Keratinocyte (primary cell): ENCODE measurements around the gene LMNA.

Experiments
- EZH2 ChIP-seq: IDR thresholded peaks from one replicate; pipeline ENCODE4 v1.6.1; 2012; ENCODE audit warnings: inconsistent platforms, mild to moderate bottlenecking, low read length, moderate library complexity
- TF ChIP-seq, protein P1 (sequence below), 3 experiments: IDR thresholded peaks in 1 of 3; conservative IDR thresholded peaks in 1 of 3; optimal IDR thresholded peaks in 1 of 3; 2 replicates in 2 of 3; 3 replicates in 1 of 3; pipeline versions ENCODE3 to v1.5.1; 2011; ENCODE audit warnings: low read length in 3 of 3, mild to moderate bottlenecking in 3 of 3, moderate library complexity in 2 of 3, control low read depth in 1 of 3, inconsistent platforms in 1 of 3; ENCODE audit not compliant: insufficient read depth in 2 of 3; ENCODE audit errors: extremely low read depth in 1 of 3

DNA sequence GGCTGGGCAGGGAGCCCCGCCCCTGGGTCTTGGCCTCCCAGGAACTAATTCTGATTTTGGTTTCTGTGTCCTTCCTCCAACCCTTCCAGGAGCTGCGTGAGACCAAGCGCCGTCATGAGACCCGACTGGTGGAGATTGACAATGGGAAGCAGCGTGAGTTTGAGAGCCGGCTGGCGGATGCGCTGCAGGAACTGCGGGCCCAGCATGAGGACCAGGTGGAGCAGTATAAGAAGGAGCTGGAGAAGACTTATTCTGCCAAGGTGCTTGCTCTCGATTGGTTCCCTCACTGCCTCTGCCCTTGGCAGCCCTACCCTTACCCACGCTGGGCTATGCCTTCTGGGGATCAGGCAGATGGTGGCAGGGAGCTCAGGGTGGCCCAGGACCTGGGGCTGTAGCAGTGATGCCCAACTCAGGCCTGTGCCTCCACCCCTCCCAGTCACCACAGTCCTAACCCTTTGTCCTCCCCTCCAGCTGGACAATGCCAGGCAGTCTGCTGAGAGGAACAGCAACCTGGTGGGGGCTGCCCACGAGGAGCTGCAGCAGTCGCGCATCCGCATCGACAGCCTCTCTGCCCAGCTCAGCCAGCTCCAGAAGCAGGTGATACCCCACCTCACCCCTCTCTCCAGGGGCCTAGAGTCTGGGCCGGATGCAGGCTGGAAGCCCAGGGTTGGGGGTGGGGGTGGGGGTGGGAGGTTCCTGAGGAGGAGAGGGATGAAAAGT is 20.4 kb downstream of the LMNA start:
- TF ChIP-seq, protein P1, sequence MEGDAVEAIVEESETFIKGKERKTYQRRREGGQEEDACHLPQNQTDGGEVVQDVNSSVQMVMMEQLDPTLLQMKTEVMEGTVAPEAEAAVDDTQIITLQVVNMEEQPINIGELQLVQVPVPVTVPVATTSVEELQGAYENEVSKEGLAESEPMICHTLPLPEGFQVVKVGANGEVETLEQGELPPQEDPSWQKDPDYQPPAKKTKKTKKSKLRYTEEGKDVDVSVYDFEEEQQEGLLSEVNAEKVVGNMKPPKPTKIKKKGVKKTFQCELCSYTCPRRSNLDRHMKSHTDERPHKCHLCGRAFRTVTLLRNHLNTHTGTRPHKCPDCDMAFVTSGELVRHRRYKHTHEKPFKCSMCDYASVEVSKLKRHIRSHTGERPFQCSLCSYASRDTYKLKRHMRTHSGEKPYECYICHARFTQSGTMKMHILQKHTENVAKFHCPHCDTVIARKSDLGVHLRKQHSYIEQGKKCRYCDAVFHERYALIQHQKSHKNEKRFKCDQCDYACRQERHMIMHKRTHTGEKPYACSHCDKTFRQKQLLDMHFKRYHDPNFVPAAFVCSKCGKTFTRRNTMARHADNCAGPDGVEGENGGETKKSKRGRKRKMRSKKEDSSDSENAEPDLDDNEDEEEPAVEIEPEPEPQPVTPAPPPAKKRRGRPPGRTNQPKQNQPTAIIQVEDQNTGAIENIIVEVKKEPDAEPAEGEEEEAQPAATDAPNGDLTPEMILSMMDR (optimal IDR thresholded peaks at IDR 0.05 in 1 of 3, IDR thresholded peaks at IDR 0.05 in 1 of 3, conservative IDR thresholded peaks at IDR 0.05 in 1 of 3; ENCODE audit: extremely low read depth in 1 of 3, insufficient read depth in 2 of 3, low read length in 3 of 3) = no peak
- TF ChIP-seq EZH2 = no peak
